ENCODE data around the gene SEMA4B.

Gene SEMA4B

GRCh38 chr15:90207252-90207651 lies 6.1 kb downstream of the SEMA4B start:
- DNase-seq, result no peak

- no peak for DNase-seq
These were observed 7.2 kb downstream of the SEMA4B start for GRCh38 chr15:90208356-90208755.

- DNase-seq, result no peak
These were observed 8.5 kb downstream of the SEMA4B start for GRCh38 chr15:90209591-90209990.

GRCh38 chr15:90210593-90210992 lies 9.5 kb downstream of the SEMA4B start:
- no peak for DNase-seq

GRCh38 chr15:90211009-90211408 lies 9.9 kb downstream of the SEMA4B start:
- DNase-seq, result no peak

- no peak for DNase-seq
These were observed 10.5 kb downstream of the SEMA4B start for GRCh38 chr15:90211440-90212143.

- no peak for DNase-seq
These were observed 11.3 kb downstream of the SEMA4B start for GRCh38 chr15:90212221-90213098.

- no peak for DNase-seq
These were observed 12.1 kb downstream of the SEMA4B start for GRCh38 chr15:90213122-90213817.

- DNase-seq, result no peak
These were observed 12.7 kb downstream of the SEMA4B start for GRCh38 chr15:90213818-90214204.

GRCh38 chr15:90214553-90215196 lies 13.5 kb downstream of the SEMA4B start:
- DNase-seq, result no peak

GRCh38 chr15:90217671-90218394 lies 16.7 kb downstream of the SEMA4B start:
- no peak for DNase-seq

- peak; percentile 20 for DNase-seq
These were observed 18.5 kb downstream of the SEMA4B start for GRCh38 chr15:90219421-90220141.

GRCh38 chr15:90221246-90221900 lies 20.2 kb downstream of the SEMA4B start:
- DNase-seq, result no peak

GRCh38 chr15:90222547-90222946 lies 21.4 kb downstream of the SEMA4B start:
- no peak for DNase-seq

- DNase-seq, result no peak
These were observed 22.5 kb downstream of the SEMA4B start for GRCh38 chr15:90223441-90224165.

- no peak for DNase-seq
These were observed 23.9 kb downstream of the SEMA4B start for GRCh38 chr15:90225047-90225446.

GRCh38 chr15:90225504-90226234 lies 24.5 kb downstream of the SEMA4B start:
- no peak for DNase-seq

GRCh38 chr15:90227336-90227735 lies 26.2 kb downstream of the SEMA4B start:
- DNase-seq, result no peak

Data from activated gamma-delta T cell (primary cell).